Neural progenitor cell (in vitro differentiated cells): ENCODE measurements around the gene CYP8B1. TPM values are rescaled to one million over a fixed set of nuclear protein-coding genes. Genes with fewer than 3 reads are reported as not detected.

Source experiments
- DNase-seq: peaks from one replicate; pipeline ENCODE4 v3.0.0-alpha.2; 2016; ENCODE audit warnings: low spot score
- H2AFZ ChIP-seq: fragments of 200-600 bp; sonication (generic); replicated peaks from 2 replicates; pipeline ENCODE4 v1.6.1; 2016; ENCODE audit warnings: antibody characterized with exemption
- H3F3A ChIP-seq: fragments of 200-600 bp; sonication (generic); 2 replicates; pipeline ENCODE4 v1.6.1; 2016; ENCODE audit warnings: antibody characterized with exemption, low read depth
- H3K27ac ChIP-seq: fragments of 200-600 bp; sonication (generic); 2 replicates; pipeline ENCODE4 v1.5.1; 2016; ENCODE audit warnings: mild to moderate bottlenecking
- H3K27me3 ChIP-seq: fragments of 200-600 bp; sonication (generic); 2 replicates; pipeline ENCODE4 v1.6.1; 2016; ENCODE audit warnings: mild to moderate bottlenecking, moderate library complexity
- H3K36me3 ChIP-seq: fragments of 200-600 bp; sonication (generic); 2 replicates; pipeline ENCODE4 v1.5.1; 2016
- H3K4me1 ChIP-seq: fragments of 200-600 bp; sonication (generic); 2 replicates; pipeline ENCODE4 v1.6.1; 2016; ENCODE audit warnings: mixed run types
- H3K4me2 ChIP-seq: fragments of 200-600 bp; sonication (generic); 2 replicates; pipeline ENCODE4 v1.6.1; 2016
- H3K4me3 ChIP-seq: fragments of 200-600 bp; sonication (generic); 2 replicates; pipeline ENCODE4 v1.5.1; 2016
- H3K79me2 ChIP-seq: fragments of 200-600 bp; sonication (generic); 2 replicates; pipeline ENCODE4 v1.6.1; 2016; ENCODE audit warnings: low read depth
- H3K9ac ChIP-seq: fragments of 200-600 bp; sonication (generic); 2 replicates; pipeline ENCODE4 v1.6.1; 2016
- H3K9me3 ChIP-seq: fragments of 200-600 bp; sonication (generic); 2 replicates; pipeline ENCODE4 v1.5.1; 2016; ENCODE audit warnings: low read depth
- H4K20me1 ChIP-seq: fragments of 200-600 bp; sonication (generic); 2 replicates; pipeline ENCODE4 v1.6.1; 2016; ENCODE audit warnings: low read depth
- H3K27ac Mint-ChIP-seq: 3 replicates; pipeline ENCODE4 v1.8.0; 2021; ENCODE audit warnings: mixed read lengths
- H3K27me3 Mint-ChIP-seq: 2 replicates; pipeline ENCODE4 v1.8.0; 2022; ENCODE audit warnings: low read depth, mild to moderate bottlenecking, inconsistent platforms, moderate library complexity, mixed read lengths; ENCODE audit not compliant: insufficient read depth
- H3K36me3 Mint-ChIP-seq: 3 replicates; pipeline ENCODE4 v1.8.0; 2021; ENCODE audit warnings: mixed read lengths
- H3K4me1 Mint-ChIP-seq: 3 replicates; pipeline ENCODE4 v1.8.0; 2021; ENCODE audit warnings: mixed read lengths
- H3K4me3 Mint-ChIP-seq: 3 replicates; pipeline ENCODE4 v1.8.0; 2021; ENCODE audit warnings: mild to moderate bottlenecking, moderate library complexity, mixed read lengths
- H3K9me3 Mint-ChIP-seq: 3 replicates; pipeline ENCODE4 v1.8.0; 2020; ENCODE audit warnings: mixed read lengths
- EZH2 ChIP-seq: fragments of 200-600 bp; sonication (generic); IDR thresholded peaks from 2 replicates; pipeline ENCODE4 v1.6.1; 2017; ENCODE audit warnings: antibody characterized with exemption, mild to moderate bottlenecking, moderate library complexity
- EZH2phosphoT487 ChIP-seq: fragments of 200-600 bp; sonication (generic); IDR thresholded peaks from 2 replicates; pipeline ENCODE4 v1.6.1; 2017; ENCODE audit warnings: antibody characterized with exemption
- total RNA-seq: library from RNA; depleted of rRNA; stranded (reverse); fragments of >200 nt; gene quantifications from 2 replicates; pipeline ENCODE4 v1.2.3, GENCODE V29; 2015; ENCODE audit warnings: low replicate concordance
- TF ChIP-seq, protein P1 (sequence below): fragments of 200-600 bp; sonication (generic); IDR thresholded peaks from 2 replicates; pipeline ENCODE4 v1.5.1; 2017; ENCODE audit warnings: antibody characterized with exemption, mild to moderate bottlenecking

The CYP8B1 gene
- total RNA-seq, 1 donor from 2014 or later = not detected

GRCh38 chr3:42822828-42823227 is 52.9 kb downstream of the CYP8B1 start:
- Histone ChIP-seq H3K9me3 (no peaks in the 10 kb centered on the region), H3K9ac (no peak overlapping the region), H3K36me3 (no peaks in the 10 kb centered on the region), H3K27me3 (no peaks in the 10 kb centered on the region), H3K27ac (no peak overlapping the region), H3K4me3 (no peak overlapping the region), H2AFZ (peak overlapping the region; percentile 60), H3K79me2 (no peaks in the 10 kb centered on the region), H3K4me1 (peaks cover 6% of the 10 kb centered on the region), H3K4me2 (no peak overlapping the region), H4K20me1 (no peaks in the 10 kb centered on the region), H3F3A (no peaks in the 10 kb centered on the region)
- Mint-ChIP-seq H3K36me3 (no peaks in the 10 kb centered on the region), H3K27ac (no peak overlapping the region), H3K4me1 (peaks cover 9% of the 10 kb centered on the region), H3K27me3 (no peaks in the 10 kb centered on the region), H3K9me3 (no peaks in the 10 kb centered on the region), H3K4me3 (no peak overlapping the region)
- no peak for DNase-seq
- TF ChIP-seq, protein P1, sequence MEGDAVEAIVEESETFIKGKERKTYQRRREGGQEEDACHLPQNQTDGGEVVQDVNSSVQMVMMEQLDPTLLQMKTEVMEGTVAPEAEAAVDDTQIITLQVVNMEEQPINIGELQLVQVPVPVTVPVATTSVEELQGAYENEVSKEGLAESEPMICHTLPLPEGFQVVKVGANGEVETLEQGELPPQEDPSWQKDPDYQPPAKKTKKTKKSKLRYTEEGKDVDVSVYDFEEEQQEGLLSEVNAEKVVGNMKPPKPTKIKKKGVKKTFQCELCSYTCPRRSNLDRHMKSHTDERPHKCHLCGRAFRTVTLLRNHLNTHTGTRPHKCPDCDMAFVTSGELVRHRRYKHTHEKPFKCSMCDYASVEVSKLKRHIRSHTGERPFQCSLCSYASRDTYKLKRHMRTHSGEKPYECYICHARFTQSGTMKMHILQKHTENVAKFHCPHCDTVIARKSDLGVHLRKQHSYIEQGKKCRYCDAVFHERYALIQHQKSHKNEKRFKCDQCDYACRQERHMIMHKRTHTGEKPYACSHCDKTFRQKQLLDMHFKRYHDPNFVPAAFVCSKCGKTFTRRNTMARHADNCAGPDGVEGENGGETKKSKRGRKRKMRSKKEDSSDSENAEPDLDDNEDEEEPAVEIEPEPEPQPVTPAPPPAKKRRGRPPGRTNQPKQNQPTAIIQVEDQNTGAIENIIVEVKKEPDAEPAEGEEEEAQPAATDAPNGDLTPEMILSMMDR = no peak
- TF ChIP-seq EZH2 = no peak
- no peak for TF ChIP-seq EZH2phosphoT487

Other genes with a start within 250 kb of the CYP8B1 start
- gene ZBTB47, start 222.2 kb downstream of the CYP8B1 start, total RNA-seq = 4.4 and 5.7 TPM in 2 replicates
- not detected in 2 replicates for gene KLHL40, start 190.3 kb downstream of the CYP8B1 start, total RNA-seq
- not detected in 2 replicates for gene HHATL, start 173.1 kb downstream of the CYP8B1 start, total RNA-seq
- gene CCDC13, start 102.6 kb downstream of the CYP8B1 start, total RNA-seq = 1.1 TPM in 1 of 2 replicates, not detected in the other
- 110 and 181 TPM in 2 replicates for gene HIGD1A, start 71.4 kb downstream of the CYP8B1 start, total RNA-seq
- gene ACKR2, start 66.4 kb downstream of the CYP8B1 start, total RNA-seq = not detected in 2 replicates
- not detected in 2 replicates for gene ZNF662, start 30.3 kb upstream of the CYP8B1 start, total RNA-seq
- 3.9 and 10.3 TPM in 2 replicates for gene GASK1A, start 103.4 kb upstream of the CYP8B1 start, total RNA-seq
- gene POMGNT2, start 230.2 kb upstream of the CYP8B1 start, total RNA-seq = 13.2 and 28.8 TPM in 2 replicates